GM21447 (cell line): Measurements from ENCODE around the gene HERC2.
"Not testable (repeated sequence)": the region's sequence is repeated elsewhere in the genome, so short reads cannot be mapped to it uniquely, and the experiment has no call there.

Experiments used
- ATAC-seq: cut with Tn5 transposase; IDR thresholded peaks from one replicate; pipeline ENCODE4 v1.9.1; 2021; ENCODE audit not compliant: unreplicated experiment

HERC2 gene

GRCh38 chr15:28274635-28275034 is 47.3 kb downstream of the HERC2 start:
- no peak for ATAC-seq

DNA sequence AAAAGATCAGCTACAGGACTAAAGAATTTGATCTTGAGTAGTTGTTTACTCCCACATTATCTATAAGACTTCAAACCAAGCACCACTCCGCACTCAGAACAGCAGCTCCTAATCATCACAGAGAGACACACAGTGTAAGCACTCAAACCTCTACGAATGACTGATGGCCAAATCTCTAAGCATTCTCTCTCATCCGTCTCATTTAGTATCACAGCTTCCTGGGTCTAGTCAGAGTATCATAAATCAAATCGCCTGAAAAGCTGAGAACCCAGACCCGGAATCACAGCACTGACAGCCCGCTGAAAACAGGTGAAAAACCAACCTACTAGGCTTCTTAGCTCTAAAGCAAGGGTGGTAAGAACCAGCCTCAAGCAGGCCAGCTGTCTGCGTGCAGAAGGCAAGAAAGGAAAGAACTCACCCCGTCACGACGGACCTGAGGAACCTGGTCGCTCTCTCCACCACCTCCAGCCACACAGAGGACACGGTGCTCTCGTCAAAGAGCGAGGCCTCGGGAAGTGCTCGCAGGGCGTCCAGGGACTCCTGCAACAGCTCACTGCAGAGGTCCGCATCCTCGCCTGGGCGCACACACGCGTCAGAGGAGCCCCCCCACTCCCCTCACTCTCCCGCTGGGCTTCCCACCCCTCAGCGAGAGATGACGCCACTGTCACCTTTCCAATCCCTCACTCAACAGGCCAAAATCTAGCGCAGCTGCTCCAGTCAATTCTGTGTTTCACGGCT is 47.9 kb downstream of the HERC2 start:
- ATAC-seq = no peak

DNA sequence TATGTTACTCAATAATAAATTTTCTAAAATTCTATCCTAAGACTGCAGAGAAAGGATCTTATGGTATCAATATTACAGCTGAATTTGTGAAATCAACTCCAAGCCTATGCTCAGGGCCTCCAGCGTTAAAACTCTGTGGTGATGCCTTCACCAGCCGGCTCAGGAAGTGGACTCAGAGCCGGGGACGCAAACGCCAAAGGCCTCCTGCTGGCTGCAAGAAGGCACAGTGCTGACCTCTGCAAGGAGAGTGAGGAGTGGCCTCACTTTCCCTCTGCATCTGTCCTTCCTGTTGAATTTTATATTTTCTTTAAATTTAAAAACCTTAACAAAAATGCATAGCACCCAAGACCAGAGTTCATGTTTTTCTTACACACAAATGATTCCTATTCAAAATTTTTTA is 48.5 kb downstream of the HERC2 start:
- no peak for ATAC-seq

GRCh38 chr15:28272587-28272986 is 49.4 kb downstream of the HERC2 start:
- ATAC-seq = no peak

DNA sequence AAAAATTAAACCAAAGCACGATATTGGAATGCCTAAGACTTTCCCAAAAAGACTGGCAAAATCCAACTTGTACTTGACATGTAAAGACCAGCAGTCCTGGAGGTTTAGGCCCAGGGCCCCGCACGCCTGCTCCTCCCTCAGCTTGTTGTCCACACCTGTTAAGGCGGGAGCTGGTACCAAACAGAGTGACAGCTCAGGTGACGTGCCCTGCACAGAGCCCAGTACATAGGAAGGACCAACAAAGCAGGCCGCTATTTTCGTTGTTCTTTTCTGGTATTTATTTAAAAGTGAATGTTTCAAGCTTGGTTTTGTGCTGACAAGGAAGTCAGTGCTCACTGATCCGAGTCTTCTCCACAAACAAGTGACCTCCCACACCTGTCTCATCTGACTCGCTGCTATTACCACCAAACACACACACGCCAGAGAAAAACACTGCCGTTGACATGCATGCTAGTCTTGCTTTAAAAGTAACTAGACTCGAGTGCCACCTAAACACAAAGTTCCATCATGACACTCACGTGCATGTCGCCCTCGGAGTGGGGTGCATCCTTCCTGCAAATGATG is 50.2 kb downstream of the HERC2 start:
- no peak for ATAC-seq

- no peak for ATAC-seq
Measured at GRCh38 chr15:28269097-28269496, 52.9 kb downstream of the HERC2 start.

DNA sequence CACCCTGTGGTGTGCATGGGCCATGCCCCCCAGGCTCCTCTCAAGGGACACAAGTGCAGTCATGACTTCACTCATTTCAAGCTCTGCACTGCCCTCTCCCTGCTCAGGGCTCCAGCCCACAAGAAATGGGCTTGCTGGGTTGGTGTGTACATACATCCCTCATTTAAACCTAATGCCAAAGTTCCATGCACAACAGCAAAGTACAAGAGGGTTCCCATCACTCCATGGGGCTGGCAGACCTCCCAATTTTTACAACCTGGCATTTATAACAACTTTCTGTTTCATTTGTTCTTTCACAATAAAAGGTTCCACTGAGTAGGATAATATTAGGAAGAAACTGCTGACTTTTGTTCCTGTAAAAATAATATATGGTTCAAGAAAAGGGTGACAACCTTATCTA is 54.3 kb downstream of the HERC2 start:
- ATAC-seq = no peak

GRCh38 chr15:28265334-28266019 is 56.5 kb downstream of the HERC2 start:
- no peak for ATAC-seq

DNA sequence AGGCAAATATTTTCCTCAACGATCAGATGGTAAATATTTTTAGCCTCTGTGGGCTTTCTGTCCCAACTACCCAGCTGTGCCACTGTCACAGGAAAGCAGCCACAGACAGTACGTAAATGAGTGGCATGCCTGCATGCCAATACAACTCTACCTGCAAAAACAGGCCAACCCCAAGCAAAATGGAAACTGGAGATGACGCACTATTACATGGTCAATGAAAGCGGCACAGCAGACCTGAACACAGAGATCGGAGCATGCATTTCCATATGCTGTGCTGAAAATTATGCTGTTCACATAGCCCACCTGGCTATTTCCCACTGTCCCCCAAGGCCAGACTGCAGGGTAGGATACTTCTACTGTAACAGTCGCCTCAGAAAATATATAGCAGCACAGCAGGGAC is 57.8 kb downstream of the HERC2 start:
- no peak for ATAC-seq

- no peak for ATAC-seq
Measured at GRCh38 chr15:28262438-28262837, 59.5 kb downstream of the HERC2 start.

- ATAC-seq = no peak
Measured at GRCh38 chr15:28260722-28261121, 61.3 kb downstream of the HERC2 start.

- no peak for ATAC-seq
Measured at GRCh38 chr15:28260317-28260716, 61.7 kb downstream of the HERC2 start.

DNA sequence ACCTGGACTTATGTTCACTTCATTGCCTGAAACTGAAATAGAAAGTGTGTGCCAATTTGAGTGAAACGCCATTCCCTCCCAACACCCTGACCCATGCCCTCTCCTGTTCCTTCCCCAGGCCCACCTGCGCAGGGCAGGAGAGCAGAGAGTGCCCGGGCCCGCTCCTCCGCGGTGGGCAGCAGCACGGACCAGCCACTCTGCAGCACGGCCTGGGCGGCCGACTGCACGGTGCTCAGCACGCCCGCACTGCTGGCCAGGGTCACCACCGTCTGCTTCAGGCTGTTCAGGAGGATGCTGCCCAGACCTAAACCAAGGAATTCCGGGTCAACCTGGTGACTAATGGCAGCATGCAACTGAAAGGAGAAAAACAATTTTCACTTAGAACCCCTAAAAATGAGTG is 66.0 kb downstream of the HERC2 start:
- ATAC-seq = no peak

DNA sequence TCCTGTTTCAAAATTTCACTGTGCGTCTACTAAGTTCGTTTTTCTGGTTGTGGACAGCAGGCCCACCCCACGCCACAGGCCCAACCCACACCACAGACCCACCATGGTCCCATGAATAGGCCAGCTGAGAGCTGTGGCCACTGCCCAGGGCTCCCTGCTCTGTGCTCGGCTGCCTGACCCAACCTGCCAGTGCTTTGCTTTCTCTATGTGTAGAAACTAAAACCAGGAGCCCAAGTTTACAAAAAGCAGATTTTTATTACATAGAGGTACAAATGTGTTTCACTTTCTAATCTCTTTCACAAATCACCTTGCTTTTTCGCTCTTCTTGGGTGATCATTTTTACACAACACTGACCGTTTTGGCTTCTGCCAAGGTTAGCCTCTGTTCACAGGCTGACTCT is 69.1 kb downstream of the HERC2 start:
- no peak for ATAC-seq

DNA sequence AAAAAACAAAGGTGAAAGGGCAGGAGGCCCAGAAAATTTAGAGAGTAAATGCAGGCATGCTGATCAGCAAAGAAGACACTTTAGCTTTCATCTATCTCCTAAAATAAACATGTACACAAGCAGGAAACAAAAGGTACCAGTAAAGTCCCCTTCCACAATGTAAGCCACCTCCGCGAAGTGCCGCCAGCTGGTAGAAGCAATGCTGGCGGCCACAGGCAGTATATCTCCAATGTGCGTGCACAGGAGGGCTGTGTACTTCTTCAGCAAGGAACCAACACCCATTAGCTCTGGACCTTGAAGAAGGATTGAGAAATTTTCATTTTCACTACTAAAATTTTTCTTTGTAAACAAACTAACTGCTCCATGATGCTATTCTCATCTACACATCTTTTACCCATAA is 75.4 kb downstream of the HERC2 start:
- no peak for ATAC-seq

- ATAC-seq = no peak
Measured at GRCh38 chr15:28243901-28244300, 78.1 kb downstream of the HERC2 start.

DNA sequence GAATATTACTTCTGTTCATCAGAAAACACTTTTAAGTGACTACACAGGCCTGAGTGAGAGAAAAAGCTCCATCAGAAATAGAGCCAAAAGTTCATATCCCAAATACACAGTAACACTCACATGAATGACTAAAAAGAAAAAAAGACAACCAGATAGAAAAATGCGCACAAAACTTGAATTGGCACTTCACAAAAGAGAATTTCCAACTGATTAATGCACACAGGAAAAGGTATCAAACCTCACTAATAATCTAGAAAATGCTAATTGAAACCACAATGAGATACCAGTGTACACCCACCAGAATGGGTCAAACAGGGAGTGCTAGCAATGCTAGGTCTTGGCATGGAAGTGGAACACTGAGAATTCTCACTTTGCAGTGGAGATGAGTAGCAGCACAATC is 78.6 kb downstream of the HERC2 start:
- no peak for ATAC-seq

DNA sequence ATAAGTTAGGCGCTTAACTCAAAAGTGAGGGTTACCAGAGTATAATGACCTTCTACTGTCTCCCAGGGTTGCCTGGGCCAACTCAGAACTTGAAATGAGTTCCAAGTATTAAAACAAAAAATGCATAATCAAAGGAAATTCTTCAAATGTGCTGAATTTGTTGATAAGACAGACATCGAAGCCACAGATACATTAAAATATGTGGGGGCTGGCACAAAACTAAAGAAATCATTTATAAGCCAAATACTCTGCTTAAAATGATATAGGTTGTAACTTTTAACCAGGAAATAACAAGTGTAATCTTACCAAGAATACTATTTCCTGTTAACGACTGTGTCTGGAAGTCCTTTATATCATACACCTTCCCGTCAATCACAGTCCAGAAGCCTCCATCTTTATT is 83.7 kb downstream of the HERC2 start:
- not testable (repeated sequence) for ATAC-seq

DNA sequence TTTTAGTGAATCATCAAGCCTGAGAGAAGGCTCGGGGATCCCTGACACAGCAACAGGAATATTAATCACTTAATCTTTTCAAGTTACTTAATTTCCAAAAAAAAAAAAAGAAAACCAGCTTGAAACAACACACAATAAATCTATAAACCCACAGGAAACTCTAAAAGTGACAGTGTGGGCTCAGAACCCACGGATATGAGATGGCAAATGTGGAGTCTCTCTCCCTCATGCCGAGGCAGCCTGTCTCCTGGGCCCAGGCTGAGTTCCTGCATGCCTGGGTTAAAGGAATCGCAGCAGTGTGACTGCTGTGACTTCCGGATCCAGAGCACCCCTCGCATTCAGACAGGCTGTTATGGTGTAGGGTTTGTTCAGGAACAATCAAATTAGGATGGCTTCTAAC is 90.2 kb downstream of the HERC2 start:
- not testable (repeated sequence) for ATAC-seq

GRCh38 chr15:28231336-28231735 is 90.6 kb downstream of the HERC2 start:
- not testable (repeated sequence) for ATAC-seq

- not testable (repeated sequence) for ATAC-seq
Measured at GRCh38 chr15:28228990-28229640, 92.9 kb downstream of the HERC2 start.

GRCh38 chr15:28228096-28228495 is 93.9 kb downstream of the HERC2 start:
- ATAC-seq = no peak
